Trophoblast cell (in vitro differentiated cells and primary cell): ENCODE results near the gene MPV17L2.
A peak's percentile ranks its signal among the peaks of the same experiment; 100 is the strongest.

Experiments used
- DNase-seq, 2 donors: peaks; one replicate each; pipeline ENCODE4 v3.0.0-alpha.2; 2016
- H2AFZ ChIP-seq: 2 replicates; pipeline ENCODE4 v1.6.1; 2013; ENCODE audit warnings: low read length, moderate library complexity, mild to moderate bottlenecking; ENCODE audit not compliant: insufficient read depth, poor library complexity
- H2AK5ac ChIP-seq: 2 replicates; pipeline ENCODE4 v1.6.1; 2013; ENCODE audit warnings: mild to moderate bottlenecking, low read length
- H2BK120ac ChIP-seq: 2 replicates; pipeline ENCODE4 v1.6.1; 2013; ENCODE audit warnings: low read length, mild to moderate bottlenecking, moderate library complexity; ENCODE audit not compliant: insufficient read depth, poor library complexity
- H2BK12ac ChIP-seq: 2 replicates; pipeline ENCODE4 v1.6.1; 2013; ENCODE audit warnings: mild to moderate bottlenecking, low read length, moderate library complexity
- H2BK5ac ChIP-seq: 2 replicates; pipeline ENCODE4 v1.6.1; 2013; ENCODE audit warnings: low read length, low read depth, moderate library complexity, mild to moderate bottlenecking; ENCODE audit not compliant: poor library complexity
- H3K14ac ChIP-seq: 2 replicates; pipeline ENCODE4 v1.6.1; 2013; ENCODE audit warnings: mild to moderate bottlenecking, low read length
- H3K18ac ChIP-seq: 2 replicates; pipeline ENCODE4 v1.6.1; 2013; ENCODE audit warnings: mild to moderate bottlenecking, low read length
- H3K23ac ChIP-seq: 2 replicates; pipeline ENCODE4 v1.6.1; 2013; ENCODE audit warnings: low read length
- H3K27ac ChIP-seq: 2 replicates; pipeline ENCODE4 v1.5.1; 2013; ENCODE audit warnings: low read depth, mild to moderate bottlenecking, inconsistent platforms, low read length, moderate library complexity
- H3K27me3 ChIP-seq: 2 replicates; pipeline ENCODE4 v1.6.1; 2013; ENCODE audit warnings: inconsistent platforms, mild to moderate bottlenecking, low read length, moderate library complexity; ENCODE audit not compliant: insufficient read depth
- H3K36me3 ChIP-seq, 2 experiments: 1 replicate in 1 of 2; 2 replicates in 1 of 2; pipeline ENCODE4 v1.6.1; 2013; ENCODE audit warnings: low read length in 2 of 2, mild to moderate bottlenecking in 2 of 2, moderate library complexity in 1 of 2; ENCODE audit not compliant: insufficient read depth in 2 of 2, control insufficient read depth in 1 of 2
- H3K4ac ChIP-seq: 2 replicates; pipeline ENCODE4 v1.6.1; 2013; ENCODE audit warnings: low read depth, mild to moderate bottlenecking, low read length, moderate library complexity
- H3K4me1 ChIP-seq, 2 experiments: 1 replicate in 1 of 2; 2 replicates in 1 of 2; pipeline ENCODE4 v1.6.1; 2013; ENCODE audit warnings: low read length in 2 of 2, mild to moderate bottlenecking in 2 of 2, moderate library complexity in 1 of 2; ENCODE audit not compliant: insufficient read depth in 2 of 2, control insufficient read depth in 1 of 2
- H3K4me2 ChIP-seq: 2 replicates; pipeline ENCODE4 v1.6.1; 2013; ENCODE audit warnings: inconsistent platforms, mild to moderate bottlenecking, low read length, moderate library complexity
- H3K4me3 ChIP-seq: 2 replicates; pipeline ENCODE4 v1.5.1; 2013; ENCODE audit warnings: mild to moderate bottlenecking, low read depth, low read length, inconsistent platforms
- H3K79me1 ChIP-seq: one replicate; pipeline ENCODE4 v1.6.1; 2013; ENCODE audit warnings: low read length
- H3K79me2 ChIP-seq: 2 replicates; pipeline ENCODE4 v1.6.1; 2013; ENCODE audit warnings: low read length, mild to moderate bottlenecking; ENCODE audit not compliant: control insufficient read depth, insufficient read depth, poor library complexity
- H3K9ac ChIP-seq: 2 replicates; pipeline ENCODE4 v1.6.1; 2013; ENCODE audit warnings: mild to moderate bottlenecking, low read length
- H3K9me3 ChIP-seq: 2 replicates; pipeline ENCODE4 v1.6.1; 2013; ENCODE audit warnings: low read depth, mild to moderate bottlenecking, control low read depth, inconsistent platforms, low read length; ENCODE audit not compliant: insufficient read depth
- H4K12ac ChIP-seq: 2 replicates; pipeline ENCODE4 v1.6.1; 2013; ENCODE audit warnings: low read depth, mild to moderate bottlenecking, low read length, moderate library complexity
- H4K8ac ChIP-seq: 2 replicates; pipeline ENCODE4 v1.6.1; 2013; ENCODE audit warnings: low read depth, mild to moderate bottlenecking, low read length, moderate library complexity
- H4K91ac ChIP-seq: one replicate; pipeline ENCODE4 v1.6.1; 2013; ENCODE audit warnings: low read depth, mild to moderate bottlenecking, low read length, moderate library complexity
- WGBS: extraction: QIAGEN DNeasy Blood & Tissue Kit; methylation state at CpG from one replicate; pipeline ENCODE4 v1.1.7; 2013; ENCODE audit warnings: missing lambda C conversion rate; ENCODE audit not compliant: insufficient read length, insufficient coverage; ENCODE audit errors: extremely low coverage; 5-methylcytosine and 5-hydroxymethylcytosine counted together

MPV17L2 gene

DNA sequence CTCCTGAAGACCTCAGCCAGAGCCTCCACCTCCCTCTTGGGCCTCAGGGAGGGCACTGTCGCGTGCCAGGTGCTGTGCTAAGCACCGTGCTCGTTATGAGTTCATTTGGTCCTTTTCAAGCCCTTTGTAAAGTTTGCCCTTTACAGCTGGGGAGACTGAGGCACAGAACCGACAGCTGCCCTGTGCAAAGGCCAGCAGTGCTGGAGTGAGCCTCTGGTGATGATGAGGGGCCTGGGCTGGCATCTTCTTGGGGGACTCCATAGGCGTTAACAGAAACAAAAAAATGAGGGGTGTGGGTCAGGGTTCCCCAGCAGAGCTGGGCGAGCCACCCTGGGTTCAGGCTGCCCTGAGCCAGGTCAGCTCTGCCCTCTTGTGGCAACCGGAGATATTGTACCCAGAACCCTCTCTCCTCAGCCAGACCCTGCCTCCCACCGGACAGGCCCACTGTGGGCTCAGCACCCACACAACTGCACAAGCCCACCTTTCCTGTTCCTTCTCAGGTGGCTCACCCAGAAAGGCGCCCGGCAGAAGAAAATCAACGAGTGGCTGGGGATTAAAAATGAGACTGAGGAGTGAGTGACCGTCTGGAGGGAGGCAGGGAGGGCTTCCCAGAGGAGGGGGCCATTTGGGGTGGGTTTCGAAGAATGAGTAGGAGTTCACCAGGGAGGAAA, 24.9 kb upstream of the MPV17L2 start:
- H3K4me1 ChIP-seq = no peaks in the 10 kb centered on the region
- no peak overlapping the region for H3K14ac ChIP-seq
- H2BK12ac ChIP-seq = no peak overlapping the region
- H2AFZ ChIP-seq = no peak overlapping the region
- no peak overlapping the region for H4K12ac ChIP-seq
- no peak overlapping the region for H3K27ac ChIP-seq
- no peak overlapping the region for H3K23ac ChIP-seq
- no peaks in the 10 kb centered on the region for H3K79me1 ChIP-seq
- no peak overlapping the region for H3K4me3 ChIP-seq
- H3K18ac ChIP-seq = no peak overlapping the region
- H4K91ac ChIP-seq = no peak overlapping the region
- WGBS = no CpG with 5 or more reads among the region's 14 CpGs
- no peaks in the 10 kb centered on the region for H3K27me3 ChIP-seq
- H3K4ac ChIP-seq = no peak overlapping the region
- no peaks in the 10 kb centered on the region for H3K79me2 ChIP-seq
- H2BK5ac ChIP-seq = no peak overlapping the region
- H2AK5ac ChIP-seq = no peak overlapping the region
- DNase-seq = peak in 1 of 2 donors; percentile 51
- H4K8ac ChIP-seq = no peak overlapping the region
- H2BK120ac ChIP-seq = no peak overlapping the region
- H3K36me3 ChIP-seq = peaks cover 60% of the 10 kb centered on the region in 2 experiments
- H3K9me3 ChIP-seq = no peaks in the 10 kb centered on the region
- H3K9ac ChIP-seq = no peak overlapping the region
- H3K4me2 ChIP-seq = no peak overlapping the region

DNA sequence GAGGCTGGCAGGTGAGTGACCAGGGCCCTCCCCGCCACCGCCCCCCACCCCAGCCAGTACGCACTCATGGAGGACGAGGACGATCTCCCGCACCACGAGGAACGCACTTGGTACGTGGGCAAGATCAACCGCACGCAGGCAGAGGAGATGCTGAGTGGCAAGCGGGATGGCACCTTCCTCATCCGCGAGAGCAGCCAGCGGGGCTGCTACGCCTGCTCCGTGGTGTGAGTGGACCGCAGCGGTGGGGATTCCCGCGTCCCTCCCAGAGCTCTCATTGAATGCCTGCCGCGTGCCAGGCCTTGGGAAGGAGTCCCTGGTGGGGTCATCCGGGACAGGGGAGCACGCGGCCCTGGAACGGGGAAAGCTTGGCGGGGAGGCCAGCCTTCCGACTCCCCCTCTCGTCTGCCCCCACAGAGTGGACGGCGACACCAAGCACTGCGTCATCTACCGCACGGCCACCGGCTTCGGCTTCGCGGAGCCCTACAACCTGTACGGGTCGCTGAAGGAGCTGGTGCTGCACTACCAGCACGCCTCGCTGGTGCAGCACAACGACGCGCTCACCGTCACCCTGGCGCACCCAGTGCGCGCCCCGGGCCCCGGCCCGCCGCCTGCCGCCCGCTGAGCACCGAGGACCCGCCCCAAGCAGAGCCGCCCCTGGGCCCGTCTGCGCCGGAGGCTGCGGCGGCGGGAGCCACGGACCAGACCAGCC, 24.2 kb upstream of the MPV17L2 start:
- peaks cover 2% of the 10 kb centered on the region for H3K9me3 ChIP-seq
- DNase-seq = no peak
- WGBS = no CpG with 5 or more reads among the region's 66 CpGs
- H3K9ac ChIP-seq = no peak overlapping the region
- no peaks in the 10 kb centered on the region for H3K79me1 ChIP-seq
- no peak overlapping the region for H4K91ac ChIP-seq
- no peak overlapping the region for H2BK12ac ChIP-seq
- H3K27ac ChIP-seq = no peak overlapping the region
- peaks cover under 1% of the 10 kb centered on the region for H3K27me3 ChIP-seq
- no peak overlapping the region for H2AFZ ChIP-seq
- no peak overlapping the region for H3K4ac ChIP-seq
- H3K4me2 ChIP-seq = no peak overlapping the region
- no peak overlapping the region for H3K18ac ChIP-seq
- no peak overlapping the region for H4K8ac ChIP-seq
- H3K4me1 ChIP-seq = peaks cover 0 to 4% of the 10 kb centered on the region in 2 experiments
- H2BK5ac ChIP-seq = no peak overlapping the region
- H3K36me3 ChIP-seq = peaks cover 54 to 55% of the 10 kb centered on the region in 2 experiments
- H4K12ac ChIP-seq = no peak overlapping the region
- no peak overlapping the region for H3K23ac ChIP-seq
- no peak overlapping the region for H2BK120ac ChIP-seq
- no peak overlapping the region for H2AK5ac ChIP-seq
- no peaks in the 10 kb centered on the region for H3K79me2 ChIP-seq
- H3K4me3 ChIP-seq = no peak overlapping the region
- no peak overlapping the region for H3K14ac ChIP-seq

DNA sequence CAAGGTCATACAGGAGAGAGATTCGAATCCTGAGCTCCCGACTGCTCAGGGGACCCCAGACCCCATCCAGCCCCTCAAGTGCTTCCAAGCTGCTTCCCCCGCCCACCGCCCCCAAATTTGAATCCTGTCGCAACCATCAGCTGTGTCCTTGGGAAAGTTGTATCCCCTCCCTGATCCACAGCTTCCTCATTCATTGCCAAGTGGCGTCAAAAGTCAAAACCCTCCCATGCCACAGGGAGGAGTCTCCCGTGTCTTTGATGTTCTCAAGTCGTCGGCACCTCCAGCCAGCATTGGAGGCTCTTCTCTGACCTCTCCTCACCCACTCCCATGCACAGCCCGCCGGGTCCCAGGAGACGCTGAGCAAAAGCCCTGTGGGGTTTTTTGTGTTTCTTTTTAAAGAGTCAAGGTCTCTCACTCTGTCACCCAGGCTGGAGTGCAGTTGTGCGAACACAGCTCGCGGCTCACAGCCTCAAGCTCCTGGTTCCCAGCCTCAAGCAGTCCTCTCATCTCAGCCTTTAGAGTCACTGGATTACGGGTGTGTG, 22.2 kb upstream of the MPV17L2 start:
- Histone ChIP-seq H3K4me2 (no peak overlapping the region), H4K8ac (no peak overlapping the region), H2AFZ (no peak overlapping the region), H3K23ac (no peak overlapping the region), H3K9ac (no peak overlapping the region), H2BK12ac (no peak overlapping the region), H3K18ac (no peak overlapping the region), H3K14ac (no peak overlapping the region), H3K27me3 (peaks cover 10% of the 10 kb centered on the region), H2BK120ac (no peak overlapping the region), H3K79me1 (no peaks in the 10 kb centered on the region), H4K12ac (no peak overlapping the region), H3K27ac (no peak overlapping the region), H3K4me3 (no peak overlapping the region), H3K79me2 (no peaks in the 10 kb centered on the region), H2AK5ac (no peak overlapping the region), H4K91ac (no peak overlapping the region), H3K36me3 (peaks cover 45 to 46% of the 10 kb centered on the region in 2 experiments), H3K4me1 (peaks cover 4 to 9% of the 10 kb centered on the region in 2 experiments), H3K9me3 (peaks cover 5% of the 10 kb centered on the region), H2BK5ac (no peak overlapping the region), H3K4ac (no peak overlapping the region)
- no CpG with 5 or more reads among the region's 16 CpGs for WGBS
- DNase-seq = peak; percentile 22 to 44

DNA sequence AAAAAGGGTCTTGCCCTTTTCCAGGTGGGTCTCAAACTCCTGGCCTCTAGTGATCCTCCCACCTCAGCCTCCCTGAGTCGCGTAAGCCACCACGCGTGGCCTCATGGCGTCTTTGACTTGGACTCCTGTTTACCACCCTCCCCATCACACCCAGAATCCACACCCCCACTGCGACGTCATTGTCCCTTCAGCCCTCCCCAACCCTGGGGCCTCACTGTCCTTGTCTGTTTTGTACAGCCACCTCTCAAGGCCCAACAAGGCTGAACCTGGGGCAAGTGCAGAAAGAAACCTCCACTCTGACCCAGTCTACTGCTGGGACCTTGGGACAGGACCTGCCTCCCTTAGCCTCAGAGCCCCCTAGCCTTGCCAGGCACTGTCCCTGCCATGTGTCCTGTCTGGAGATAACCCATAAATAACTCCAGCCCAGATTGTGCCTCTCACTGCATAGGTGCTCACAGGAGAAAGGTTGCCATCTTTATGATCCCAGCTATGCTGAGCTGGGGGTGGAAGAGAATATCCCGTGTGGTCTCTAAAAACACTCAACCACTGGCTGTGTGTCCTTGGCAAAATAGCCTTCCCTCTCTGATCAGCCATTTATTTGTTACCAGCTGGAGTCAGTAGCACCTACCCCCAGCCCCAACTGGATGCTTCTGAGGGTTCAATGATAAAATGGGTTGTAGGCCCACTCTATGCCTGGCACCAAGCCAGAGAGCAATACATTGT, 21.3 kb upstream of the MPV17L2 start:
- Histone ChIP-seq H3K23ac (no peak overlapping the region), H2BK120ac (no peak overlapping the region), H3K4ac (no peak overlapping the region), H3K4me1 (peaks cover 4 to 9% of the 10 kb centered on the region in 2 experiments), H3K4me3 (no peak overlapping the region), H3K79me2 (no peaks in the 10 kb centered on the region), H2AFZ (no peak overlapping the region), H3K9me3 (peaks cover 5% of the 10 kb centered on the region), H3K79me1 (no peaks in the 10 kb centered on the region), H3K27ac (no peak overlapping the region), H4K91ac (no peak overlapping the region), H2BK12ac (no peak overlapping the region), H3K9ac (no peak overlapping the region), H3K18ac (no peak overlapping the region), H3K4me2 (no peak overlapping the region), H3K27me3 (peaks cover 10% of the 10 kb centered on the region), H3K14ac (no peak overlapping the region), H3K36me3 (peaks cover 36 to 38% of the 10 kb centered on the region in 2 experiments), H2AK5ac (no peak overlapping the region), H4K8ac (no peak overlapping the region), H2BK5ac (no peak overlapping the region), H4K12ac (no peak overlapping the region)
- DNase-seq = no peak
- no CpG with 5 or more reads among the region's 8 CpGs for WGBS
